K562 (cell line): Measurements from ENCODE around the gene HDAC3. TPM values are rescaled to one million over a fixed set of nuclear protein-coding genes. Genes with fewer than 3 reads are reported as not detected.
A peak's percentile ranks its signal among the peaks of the same experiment; 100 is the strongest.

Experiments
- ATAC-seq: fragments of 200-7000 bp; cut with Tn5 transposase; 3 replicates; pipeline ENCODE4 v1.9.1; 2020; ENCODE audit warnings: moderate library complexity
- BruUV-seq: library from RNA; stranded (reverse); fragments of 400-500 nt; replicated peaks from 2 replicates; lab custom pipeline; 2021; lab: Mats Ljungman, UMichigan
- CTCF ChIA-PET: fragments of 300-600 bp; formaldehyde crosslinking; extraction: SDS; loops from one replicate; lab custom pipeline; 2021; ENCODE audit warnings: low intra/inter-chr PET ratio; lab: Yijun Ruan, JAX
- POLR2A ChIA-PET: fragments of 300-600, 350-650 bp; sonication (Branson Sonifier 250); formaldehyde crosslinking; extraction: SDS; loops from one replicate; lab custom pipeline; 2021; ENCODE audit warnings: antibody characterized with exemption, inconsistent platforms; lab: Yijun Ruan, JAX
- DNase-seq, 4 experiments: peaks; one replicate each; pipeline versions ENCODE4 v3.0.0 to v3.0.0-alpha.2; 2011 to 2018; ENCODE audit warnings: low spot score in 3 of 4, mixed read lengths in 3 of 4; ENCODE audit errors: extremely low read depth in 1 of 4
- FAIRE-seq: peaks from 2 replicates; lab custom pipeline; 2011; peaks lifted over from hg19 to GRCh38; lab: Jason Lieb, UNC
- H2AFZ ChIP-seq: 2 replicates; pipeline ENCODE4 v1.6.0; 2011; ENCODE audit warnings: low read depth, low read length, control low read depth, inconsistent platforms
- H3K27ac ChIP-seq: fragments of 200-600 bp; 3 replicates; pipeline ENCODE4 v1.8.0; 2011; ENCODE audit warnings: low read depth, mild to moderate bottlenecking, control low read depth, inconsistent platforms, low read length, moderate library complexity, mixed read lengths; ENCODE audit errors: extremely low read depth
- H3K27me3 ChIP-seq, 2 experiments: fragments of 300-600 bp in 1 of 2; 2 replicates in 1 of 2; 3 replicates in 1 of 2; pipeline versions ENCODE4 v1.6.0 to v1.8.0; 2011; ENCODE audit warnings: inconsistent platforms in 2 of 2, low read length in 2 of 2, mild to moderate bottlenecking in 1 of 2, mixed read lengths in 1 of 2, moderate library complexity in 1 of 2; ENCODE audit not compliant: control insufficient read depth in 2 of 2, insufficient read depth in 2 of 2
- H3K36me3 ChIP-seq: fragments of 300-600 bp; 3 replicates; pipeline ENCODE4 v1.8.0; 2011; ENCODE audit warnings: mild to moderate bottlenecking, low read length, inconsistent platforms; ENCODE audit not compliant: control insufficient read depth, insufficient read depth
- H3K4me1 ChIP-seq, 2 experiments: fragments of 200-600 bp in 1 of 2; replicated peaks in 1 of 2; 2 replicates in 1 of 2; 3 replicates in 1 of 2; pipeline versions ENCODE4 v1.5.1 to v1.8.0; 2011; ENCODE audit warnings: inconsistent platforms in 2 of 2, low read length in 2 of 2, mild to moderate bottlenecking in 1 of 2, mixed read lengths in 1 of 2, moderate library complexity in 1 of 2; ENCODE audit not compliant: control insufficient read depth in 2 of 2, insufficient read depth in 2 of 2
- H3K4me2 ChIP-seq: 2 replicates; pipeline ENCODE4 v1.6.1; 2011; ENCODE audit warnings: low read length, control low read depth, inconsistent platforms, mixed read lengths; ENCODE audit not compliant: insufficient read depth
- H3K4me3 ChIP-seq: fragments of 200-600 bp; sonication (generic), shearing (Covaris generic); 2 replicates; pipeline ENCODE4 v1.5.1; 2016; ENCODE audit warnings: control low read depth, inconsistent platforms
- H3K79me2 ChIP-seq: fragments of 200-600 bp; 3 replicates; pipeline ENCODE4 v1.8.0; 2011; ENCODE audit warnings: low read length, inconsistent platforms; ENCODE audit not compliant: control insufficient read depth, insufficient read depth
- H3K9ac ChIP-seq, 2 experiments: 2 replicates each; pipeline versions ENCODE4 v1.6.0 to v1.6.1; 2011; ENCODE audit warnings: low read depth in 2 of 2, low read length in 2 of 2, control low read depth in 1 of 2, inconsistent platforms in 1 of 2, mild to moderate bottlenecking in 1 of 2, mixed read lengths in 1 of 2; ENCODE audit not compliant: insufficient read depth in 1 of 2
- H3K9me1 ChIP-seq: one replicate; pipeline ENCODE4 v1.6.0; 2011; ENCODE audit warnings: inconsistent platforms, mild to moderate bottlenecking, low read length, moderate library complexity; ENCODE audit not compliant: control insufficient read depth, insufficient read depth
- H3K9me3 ChIP-seq: replicated peaks from 2 replicates; pipeline ENCODE4 v1.5.1; 2011; ENCODE audit warnings: low read depth, low read length, inconsistent platforms; ENCODE audit not compliant: control insufficient read depth, insufficient read depth
- H4K20me1 ChIP-seq: replicated peaks from 2 replicates; pipeline ENCODE4 v1.6.1; 2011; ENCODE audit warnings: low read length, inconsistent platforms, mixed read lengths; ENCODE audit not compliant: control insufficient read depth, insufficient read depth
- ADNP ChIP-seq: fragments of 200-800 bp; sonication (Bioruptor generic); IDR thresholded peaks from 2 replicates; pipeline ENCODE4 v1.6.1; 2016; ENCODE audit warnings: missing genetic modification characterization, missing compliant biosample characterization
- CSDE1 ChIP-seq, 2 experiments: fragments of 450-650 bp; IDR thresholded peaks; 2 replicates each; pipeline ENCODE4 v1.6.1; 2016; ENCODE audit warnings: mild to moderate bottlenecking in 1 of 2
- ELF4 ChIP-seq: fragments of 450-650 bp; formaldehyde crosslinking; IDR thresholded peaks from 2 replicates; pipeline ENCODE4 v1.4.0; 2022; ENCODE audit warnings: missing genetic modification characterization
- HDAC2 ChIP-seq: fragments of 450-650 bp; IDR thresholded peaks from 2 replicates; pipeline ENCODE4 v1.6.1; 2016; ENCODE audit warnings: mild to moderate bottlenecking
- HMG20A ChIP-seq: fragments of 450-650 bp; formaldehyde crosslinking; conservative IDR thresholded peaks from 2 replicates; pipeline ENCODE4 v1.4.0; 2020; ENCODE audit warnings: mild to moderate bottlenecking, mixed read lengths
- MCM2 ChIP-seq: fragments of 450-650 bp; IDR thresholded peaks from 2 replicates; pipeline ENCODE4 v1.6.1; 2017; ENCODE audit warnings: low read depth, mild to moderate bottlenecking
- MEF2D ChIP-seq: conservative IDR thresholded peaks from 2 replicates; pipeline ENCODE4 v1.6.1; 2016; ENCODE audit warnings: low read depth, missing genetic modification characterization, missing compliant biosample characterization
- PCBP2 ChIP-seq: fragments of 200-400 bp; formaldehyde crosslinking; IDR thresholded peaks from 2 replicates; pipeline ENCODE4 v1.6.1; 2018; ENCODE audit warnings: low read length, low read depth, mild to moderate bottlenecking, moderate library complexity; ENCODE audit not compliant: poor library complexity, severe bottlenecking
- PHF20 ChIP-seq: fragments of 450-650 bp; IDR thresholded peaks from 2 replicates; pipeline ENCODE4 v1.6.1; 2018; ENCODE audit not compliant: partially characterized antibody
- RBM25 ChIP-seq: fragments of 200-400 bp; formaldehyde crosslinking; IDR thresholded peaks from 2 replicates; pipeline ENCODE4 v1.6.1; 2018; ENCODE audit warnings: low read length, low read depth, moderate library complexity; ENCODE audit not compliant: severe bottlenecking
- SMAD2 ChIP-seq: fragments of 150-350 bp; IDR thresholded peaks from 2 replicates; pipeline ENCODE4 v1.6.1; 2014; ENCODE audit warnings: low read depth, mild to moderate bottlenecking, low read length
- TRIM24 ChIP-seq, 2 experiments: fragments of 450-650 bp; IDR thresholded peaks; 2 replicates each; pipeline ENCODE4 v1.6.1; 2016
- ZFX ChIP-seq: sonication (generic); formaldehyde crosslinking; IDR thresholded peaks from 2 replicates; pipeline ENCODE4 v1.8.0; 2022; ENCODE audit warnings: mild to moderate bottlenecking, missing genetic modification reagents, moderate library complexity
- WGBS: fragments of 100-300 bp; shearing (Covaris generic); methylation state at CpG from one replicate; pipeline ENCODE4 v1.1.6; 2016; ENCODE audit warnings: low coverage, mixed read lengths; ENCODE audit not compliant: insufficient coverage; ENCODE audit errors: missing lambda C conversion rate; 5-methylcytosine and 5-hydroxymethylcytosine counted together
- in situ Hi-C: fragments of 300-500 bp; cut with MboI; formaldehyde crosslinking; loops from 4 replicates; pipeline ENCODE4 v1.15.0; 2018; ENCODE audit warnings: inconsistent platforms, mixed read lengths
- intact Hi-C: fragments of 100-400 bp; cut with micrococcal nuclease; formaldehyde crosslinking; loops from 2 replicates; pipeline ENCODE4 v1.14.2; 2022
- polyA plus RNA-seq, 8 experiments: library from polyadenylated mRNA; depleted of rRNA in 4 of 8; stranded (reverse) in 5 of 8; unstranded in 3 of 8; fragments of >200 nt; fragmentation: Nextera tagmentation in 2 of 8; fragmentation: Illumina TruSeq in 1 of 8; extraction: Ambion mirVana in 2 of 8; extraction: Trizol in 1 of 8; gene quantifications; 2 replicates each; pipeline versions ENCODE4 v1.2.1 to v1.2.3, GENCODE V29; 2011 to 2014; ENCODE audit warnings: inconsistent platforms in 1 of 8, missing spikeins in 1 of 8
- total RNA-seq, 7 experiments: library from RNA; depleted of rRNA in 6 of 7; stranded (reverse); fragments of >200 nt in 6 of 7; fragmentation: Illumina TruSeq in 2 of 7; extraction: Trizol in 2 of 7; gene quantifications; 2 replicates each; pipeline versions ENCODE4 v1.2.1 to v1.2.3, GENCODE V29; 2011 to 2021; ENCODE audit warnings: low replicate concordance in 1 of 7
- TF ChIP-seq, protein P1 (sequence below): fragments of 450-650 bp; IDR thresholded peaks from 2 replicates; pipeline ENCODE4 v1.6.1; 2016; ENCODE audit warnings: low read depth, mild to moderate bottlenecking, moderate library complexity
- TF ChIP-seq, protein P2 (sequence below): fragments of 250-450 bp; sonication (Bioruptor Pico); IDR thresholded peaks from 2 replicates; pipeline ENCODE4 v1.8.0; 2021; ENCODE audit warnings: moderate library complexity, mild to moderate bottlenecking, inconsistent platforms

Gene HDAC3
- total and polyA plus RNA-seq, 9 of the 15 experiments (the other 6 are each of a cell fraction or from before 2014, with no cell fraction given) = 89.7 to 191 (median 119) TPM

DNA sequence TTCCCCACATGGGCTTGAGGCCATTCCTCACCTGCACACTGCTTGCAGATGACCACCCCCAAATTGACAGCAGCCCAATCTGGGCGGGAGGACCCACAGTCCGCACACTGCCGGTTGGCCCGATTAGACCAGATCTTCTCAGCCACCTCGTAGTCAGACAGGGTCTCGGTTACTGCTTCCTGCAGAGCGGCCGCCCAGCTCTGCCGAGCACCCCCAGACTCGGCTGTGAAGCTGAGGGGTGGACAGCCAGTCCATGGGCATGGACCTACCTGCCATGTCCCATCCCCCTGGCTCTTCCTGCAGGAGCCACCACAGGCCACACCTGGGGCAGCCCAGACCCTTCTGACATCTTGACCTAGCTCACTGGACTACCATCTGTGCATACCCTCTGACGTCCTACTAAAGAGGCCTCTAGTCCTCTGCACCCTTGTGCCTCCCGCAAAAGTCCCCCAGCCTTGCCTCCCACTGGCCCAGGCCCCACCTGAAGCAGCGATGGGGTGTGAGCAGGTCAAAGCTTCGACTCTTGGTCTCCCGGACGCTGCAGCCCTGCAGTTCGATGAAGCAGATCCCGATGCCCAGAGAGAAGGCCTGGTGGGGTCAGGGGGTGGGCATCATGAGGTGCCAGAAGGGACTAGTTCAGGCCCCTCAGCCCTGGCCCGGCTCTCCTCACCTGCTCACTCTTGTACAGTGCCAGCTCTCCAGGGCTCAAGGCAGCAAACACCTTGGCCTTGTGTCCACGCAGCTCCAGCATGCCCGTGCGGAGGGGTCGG lies 35.6 kb upstream of the HDAC3 start:
- no peak overlapping the region for H3K4me3 ChIP-seq
- H2AFZ ChIP-seq = no peak overlapping the region
- WGBS = 74% methylated on average over 16 of the region's 23 CpGs
- H4K20me1 ChIP-seq = no peaks in the 10 kb centered on the region; the same call in 1 of the 2 replicates
- H3K9me1 ChIP-seq = no peaks in the 10 kb centered on the region
- in situ Hi-C loops (no loop called here), intact Hi-C loops (no loop called here)
- POLR2A ChIA-PET = interaction anchor here (0.6 to 1.1 kb wide), 2 partner anchors 8 to 10 kb away, joined by 3 to 5 read pairs; no protein-coding TSS in a partner anchor
- H3K4me1 ChIP-seq = peaks cover 2 to 11% of the 10 kb centered on the region in 2 experiments; a peak in 2 of 5 replicates
- no peaks in the 10 kb centered on the region for H3K27me3 ChIP-seq
- no peak for ATAC-seq
- no peaks in the 10 kb centered on the region; the same call in 2 of the 3 replicates for H3K36me3 ChIP-seq
- H3K79me2 ChIP-seq = no peaks in the 10 kb centered on the region
- FAIRE-seq = no peak
- no peak overlapping the region for H3K27ac ChIP-seq
- CTCF ChIA-PET = no interaction called here
- no TSS peak for BruUV-seq
- H3K9ac ChIP-seq = peak overlapping the region in 1 of 2 experiments; percentile 65; a peak in 1 of 4 replicates
- H3K4me2 ChIP-seq = no peak overlapping the region
- no peak for DNase-seq
- no peaks in the 10 kb centered on the region for H3K9me3 ChIP-seq
- TF ChIP-seq HDAC2 (no peak), CSDE1 (IDR thresholded peaks at IDR 0.05) (no peak), RBM25 (no peak), ADNP (tag) (no peak), PHF20 (no peak), MEF2D (no peak), ELF4 (CRISPR knock-in tag) (no peak), HMG20A (CRISPR knock-in tag) (no peak), PCBP2 (no peak), TRIM24 (IDR thresholded peaks at IDR 0.05) (no peak), ZFX (CRISPR knock-in tag) (no peak), SMAD2 (no peak), MCM2 (no peak)
- TF ChIP-seq, protein P1, sequence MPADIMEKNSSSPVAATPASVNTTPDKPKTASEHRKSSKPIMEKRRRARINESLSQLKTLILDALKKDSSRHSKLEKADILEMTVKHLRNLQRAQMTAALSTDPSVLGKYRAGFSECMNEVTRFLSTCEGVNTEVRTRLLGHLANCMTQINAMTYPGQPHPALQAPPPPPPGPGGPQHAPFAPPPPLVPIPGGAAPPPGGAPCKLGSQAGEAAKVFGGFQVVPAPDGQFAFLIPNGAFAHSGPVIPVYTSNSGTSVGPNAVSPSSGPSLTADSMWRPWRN = no peak
- TF ChIP-seq, protein P2, sequence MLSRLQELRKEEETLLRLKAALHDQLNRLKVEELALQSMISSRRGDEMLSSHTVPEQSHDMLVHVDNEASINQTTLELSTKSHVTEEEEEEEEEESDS = no peak
